Activated naive CD4-positive, alpha-beta T cell treated with Interleukin-2 at 50 U/mL for 16 hours (primary cell): ENCODE results near the gene TTLL5.
"Not testable (repeated sequence)": the region's sequence is repeated elsewhere in the genome, so short reads cannot be mapped to it uniquely, and the experiment has no call there.

Experiments
- DNase-seq: peaks from one replicate; pipeline ENCODE4 v3.0.0-alpha.2; 2020

TTLL5 gene

GRCh38 chr14:75650253-75651058 lies 10.6 kb upstream of the TTLL5 start:
- DNase-seq: no peak

- DNase-seq: no peak
Observed at GRCh38 chr14:75653563-75653962, 7.5 kb upstream of the TTLL5 start.

DNA sequence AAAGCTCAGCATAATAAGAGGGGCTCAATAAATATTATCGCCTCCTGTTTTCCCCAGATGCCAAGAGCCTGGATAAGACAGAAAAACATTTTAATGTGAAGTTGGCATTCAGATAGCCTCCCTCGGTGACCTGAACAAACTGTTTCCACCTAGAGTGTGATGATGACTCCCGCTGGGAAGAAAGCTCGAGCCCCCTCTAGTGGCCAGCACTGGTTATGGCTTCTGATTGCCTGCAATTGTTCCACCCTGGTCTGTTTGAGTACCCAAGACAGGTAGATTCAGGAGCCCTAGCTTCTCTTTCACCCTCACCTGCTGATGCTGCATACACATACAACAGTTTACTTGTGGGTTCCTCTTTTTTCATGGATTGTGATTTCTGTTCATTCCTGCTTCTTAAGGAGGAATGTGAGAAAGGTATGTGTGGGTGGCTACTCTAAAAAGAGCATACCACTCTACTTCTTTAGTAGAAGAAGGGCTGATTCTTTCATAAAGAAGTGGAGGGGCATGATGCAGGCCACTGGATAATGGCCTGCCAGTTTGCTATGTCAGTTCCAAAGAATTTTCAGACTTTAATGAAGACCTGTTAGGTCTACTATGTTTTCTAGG lies 6.8 kb upstream of the TTLL5 start:
- peak; percentile 83 for DNase-seq

GRCh38 chr14:75655235-75655634 lies 5.8 kb upstream of the TTLL5 start:
- DNase-seq: no peak

DNA sequence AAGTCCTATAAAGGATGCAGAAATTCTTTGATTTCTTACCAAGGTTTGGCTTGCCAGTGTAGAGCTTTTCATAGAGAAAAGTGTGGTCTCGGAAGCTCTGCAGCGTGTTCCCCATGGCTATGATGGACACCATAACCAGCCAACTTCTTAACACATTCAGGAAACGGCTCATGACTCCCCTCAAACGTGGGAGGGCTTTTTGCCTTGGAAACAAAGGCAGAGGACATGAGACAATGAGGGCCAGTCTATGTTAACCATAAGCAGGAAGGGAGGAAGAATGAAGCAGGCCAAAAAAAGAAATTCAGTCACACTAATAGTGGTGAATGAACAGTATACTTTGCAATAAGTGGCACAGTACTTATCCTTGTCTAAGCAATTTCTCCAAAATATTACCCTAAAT lies 3.7 kb upstream of the TTLL5 start:
- no peak for DNase-seq

- no peak for DNase-seq
Observed at GRCh38 chr14:75658957-75659356, 2.1 kb upstream of the TTLL5 start.

DNA sequence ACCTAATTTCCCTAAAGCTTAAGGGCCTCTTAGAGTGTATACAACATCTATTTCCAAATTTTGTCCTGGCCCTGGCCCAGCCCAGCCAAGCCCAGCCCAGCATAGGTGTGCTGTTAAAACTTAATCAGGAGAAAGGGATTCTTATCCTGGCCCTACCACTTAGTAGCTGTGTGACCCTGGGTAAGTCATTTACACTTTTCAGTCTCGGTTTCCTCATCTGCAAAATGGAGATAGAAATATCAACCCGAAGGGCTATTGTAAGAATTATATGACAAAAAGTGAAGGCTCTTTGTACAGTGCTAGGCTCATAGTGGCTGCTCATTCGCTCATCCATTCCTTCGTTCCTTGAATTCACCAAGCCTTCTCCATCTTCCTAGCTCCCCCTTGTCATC lies 812 bp upstream of the TTLL5 start:
- DNase-seq: no peak

GRCh38 chr14:75661499-75661814 lies 411 bp downstream of the TTLL5 start:
- no peak for DNase-seq

GRCh38 chr14:75662966-75663365 lies 1.9 kb downstream of the TTLL5 start:
- no peak for DNase-seq

GRCh38 chr14:75667099-75667765 lies 6.2 kb downstream of the TTLL5 start:
- DNase-seq: no peak

DNA sequence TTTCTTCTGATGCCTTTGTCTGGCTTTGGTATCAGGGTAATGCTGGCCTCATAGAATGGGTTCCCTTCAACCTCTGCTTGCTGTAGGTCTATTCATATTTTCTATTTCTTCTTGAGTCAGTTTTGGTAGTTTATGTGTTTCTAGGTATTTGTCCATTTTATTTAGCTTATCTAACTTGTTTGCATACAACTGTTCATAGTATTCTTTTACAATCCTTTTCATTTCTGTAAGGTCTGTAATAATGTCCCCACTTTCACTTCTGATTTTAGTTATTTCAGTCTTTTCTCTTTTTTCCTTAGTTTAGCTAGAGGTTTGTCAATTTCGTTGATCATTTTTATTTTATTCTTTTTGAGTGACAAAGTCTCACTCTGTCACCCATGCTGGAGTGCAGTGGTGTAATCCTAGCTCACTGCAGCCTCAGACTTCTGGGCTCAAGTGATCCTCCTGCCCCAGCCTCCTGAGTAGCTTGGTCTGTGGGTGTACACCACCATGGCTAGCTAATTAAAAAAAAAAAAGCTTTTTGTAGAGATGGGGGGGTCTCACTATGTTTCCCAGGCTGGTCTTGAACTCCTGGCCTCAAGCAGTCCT lies 11.7 kb downstream of the TTLL5 start:
- DNase-seq: no peak

DNA sequence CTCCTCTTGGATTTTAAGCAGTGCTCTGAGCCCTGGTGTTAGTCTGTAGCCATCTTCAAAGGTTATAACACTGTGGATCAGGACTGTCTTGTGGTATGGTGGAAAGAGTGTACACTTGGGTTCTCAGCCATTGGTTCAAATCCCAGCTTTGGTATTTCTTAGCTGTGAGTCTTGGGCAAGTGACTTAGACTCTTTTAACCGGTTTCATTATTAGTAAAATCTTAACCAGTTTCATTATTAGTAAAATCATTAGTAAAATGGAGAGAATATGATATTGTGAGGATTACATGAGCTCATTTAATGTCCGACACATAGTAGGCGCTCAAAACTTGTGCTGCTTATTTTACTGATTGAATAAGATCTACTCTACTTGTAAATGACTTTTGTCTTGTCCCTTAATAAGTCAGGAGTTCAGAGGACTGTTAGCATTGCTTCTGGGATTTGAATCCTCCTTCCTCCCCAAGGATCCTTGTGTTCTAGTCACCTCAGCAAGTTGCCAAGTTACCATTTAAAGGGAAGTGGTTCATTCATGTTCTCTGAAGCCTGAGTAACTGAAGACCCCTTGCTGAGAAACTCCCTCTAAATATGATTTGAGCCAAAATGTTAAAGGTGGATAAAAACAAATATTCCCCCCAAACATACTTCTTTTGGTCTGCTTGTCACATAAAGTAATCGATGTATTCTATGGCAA lies 12.4 kb downstream of the TTLL5 start:
- DNase-seq: no peak

DNA sequence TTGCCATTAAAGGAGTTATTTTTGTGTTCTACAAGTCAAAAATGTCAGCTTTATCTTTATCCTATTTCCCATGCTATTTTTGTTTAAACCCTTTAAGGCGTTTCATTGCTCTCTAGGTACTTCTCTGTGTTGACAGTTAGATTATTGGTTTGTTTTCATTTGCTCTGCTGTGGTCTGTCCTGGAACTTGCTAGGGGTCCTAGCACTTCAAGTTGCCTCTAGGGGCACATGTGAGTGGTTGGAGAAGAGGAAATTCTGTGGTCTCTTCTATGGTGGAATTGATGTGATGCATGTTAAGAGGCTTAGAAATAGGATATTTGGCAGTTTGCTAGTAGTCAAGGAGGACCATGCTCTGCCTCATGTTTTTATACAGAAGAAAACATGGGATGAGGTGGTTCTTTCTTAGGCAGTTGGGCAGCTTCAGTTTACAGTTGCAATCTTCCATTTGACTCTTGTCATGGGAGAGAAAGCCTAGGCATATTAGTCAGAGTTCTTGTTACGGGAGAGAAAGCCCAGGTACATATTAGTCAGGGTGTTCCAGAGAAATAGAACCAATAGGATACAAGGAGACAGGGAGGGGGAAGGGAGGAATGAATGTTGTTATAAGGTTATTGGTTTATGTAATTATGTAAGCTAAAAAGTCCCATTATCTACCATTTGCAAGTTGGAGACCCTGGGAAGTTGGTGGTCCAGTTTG lies 14.4 kb downstream of the TTLL5 start:
- DNase-seq: no peak

GRCh38 chr14:75685910-75686309 lies 24.9 kb downstream of the TTLL5 start:
- DNase-seq: no peak

- DNase-seq: no peak
Observed at GRCh38 chr14:75689012-75689411, 28.0 kb downstream of the TTLL5 start.

DNA sequence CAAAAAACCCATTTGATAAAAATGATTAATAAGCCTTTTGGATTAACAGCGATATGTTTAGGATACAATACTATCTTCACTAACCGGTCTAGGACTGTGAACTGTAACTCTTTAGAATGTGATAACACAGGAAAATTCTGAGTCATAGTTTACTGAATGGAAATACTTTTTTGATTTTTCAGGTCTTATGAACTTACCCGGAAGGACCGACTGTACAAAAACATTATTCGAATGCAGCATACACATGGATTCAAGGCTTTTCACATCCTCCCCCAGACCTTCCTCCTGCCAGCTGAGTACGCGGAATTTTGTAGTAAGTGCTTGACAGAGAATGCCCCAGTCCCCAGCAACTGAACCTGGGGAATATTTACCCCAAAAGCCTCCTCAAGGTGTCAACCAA lies 29.0 kb downstream of the TTLL5 start:
- DNase-seq: no peak

- not testable (repeated sequence) for DNase-seq
Observed at GRCh38 chr14:75695025-75695424, 34.0 kb downstream of the TTLL5 start.

GRCh38 chr14:75697386-75697785 lies 36.3 kb downstream of the TTLL5 start:
- no peak for DNase-seq

GRCh38 chr14:75697918-75698317 lies 36.9 kb downstream of the TTLL5 start:
- no peak for DNase-seq

- DNase-seq: no peak
Observed at GRCh38 chr14:75699331-75699730, 38.3 kb downstream of the TTLL5 start.

DNA sequence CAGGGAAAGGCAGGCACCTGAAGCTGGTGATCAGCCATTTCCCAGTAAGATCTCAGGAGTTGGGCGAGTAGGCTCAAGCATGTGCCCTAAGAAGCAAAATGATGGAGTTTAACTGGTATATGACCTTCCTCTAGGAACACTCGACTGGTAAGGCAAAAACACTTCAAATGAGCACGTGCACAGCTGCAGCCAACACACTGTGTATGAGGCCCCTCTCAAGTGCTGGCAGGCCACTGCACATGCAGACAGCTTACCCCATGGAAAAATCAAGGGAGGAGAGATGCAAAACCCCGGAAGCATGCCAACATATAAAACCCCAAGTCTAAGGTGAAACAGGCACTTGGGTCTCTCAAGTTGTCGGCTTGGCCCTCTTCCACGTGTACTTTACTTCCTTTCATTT lies 39.2 kb downstream of the TTLL5 start:
- DNase-seq: no peak

DNA sequence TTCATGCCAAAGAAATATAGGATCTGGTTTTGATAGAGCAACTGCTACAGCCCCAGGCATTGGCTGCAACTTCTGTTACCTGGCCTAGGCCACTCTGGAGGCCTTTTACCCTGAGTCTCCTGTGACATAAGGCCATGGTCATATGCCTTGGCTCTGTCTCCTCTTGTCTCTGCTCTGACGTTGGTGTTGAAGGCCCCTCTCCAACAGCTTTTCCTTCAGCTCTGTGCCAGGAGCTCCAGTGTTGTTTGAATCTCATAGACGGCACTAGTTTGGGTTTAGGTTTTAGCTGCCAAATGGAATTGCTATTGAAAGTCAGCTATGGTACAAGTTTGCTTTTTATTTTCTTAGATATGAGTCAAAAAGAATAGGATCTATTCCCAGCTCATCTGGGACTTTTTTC lies 41.1 kb downstream of the TTLL5 start:
- DNase-seq: no peak
